Activated naive CD8-positive, alpha-beta T cell treated with anti-CD3 and anti-CD28 coated beads, Interleukin-2, amount 50 U/mL, for 16 hours (primary cell): ENCODE measurements around the gene ZNF831.

ENCODE experiments used
- DNase-seq: peaks from one replicate; pipeline ENCODE4 v3.0.0-alpha.2; 2020; ENCODE audit warnings: low read depth, low spot score

Gene ZNF831

GRCh38 chr20:59247731-59248684 is 84.4 kb downstream of the ZNF831 start:
- no peak for DNase-seq

- DNase-seq: no peak
These were observed 86.7 kb downstream of the ZNF831 start for GRCh38 chr20:59250293-59250692.

GRCh38 chr20:59253325-59253724 is 89.7 kb downstream of the ZNF831 start:
- DNase-seq: no peak

GRCh38 chr20:59253779-59254319 is 90.2 kb downstream of the ZNF831 start:
- no peak for DNase-seq

GRCh38 chr20:59255256-59255655 is 91.6 kb downstream of the ZNF831 start:
- DNase-seq: no peak

GRCh38 chr20:59258221-59258621 is 94.6 kb downstream of the ZNF831 start:
- DNase-seq: no peak

GRCh38 chr20:59259946-59260345 is 96.3 kb downstream of the ZNF831 start:
- DNase-seq: no peak

GRCh38 chr20:59265298-59265697 is 101.7 kb downstream of the ZNF831 start:
- no peak for DNase-seq

- DNase-seq: no peak
These were observed 105.2 kb downstream of the ZNF831 start for GRCh38 chr20:59268870-59269269.

GRCh38 chr20:59269411-59270025 is 105.9 kb downstream of the ZNF831 start:
- DNase-seq: no peak

- no peak for DNase-seq
These were observed 106.8 kb downstream of the ZNF831 start for GRCh38 chr20:59270380-59270779.

GRCh38 chr20:59273739-59274357 is 110.2 kb downstream of the ZNF831 start:
- DNase-seq: no peak

GRCh38 chr20:59276938-59277337 is 113.3 kb downstream of the ZNF831 start:
- no peak for DNase-seq

- no peak for DNase-seq
These were observed 120.8 kb downstream of the ZNF831 start for GRCh38 chr20:59284470-59284869.

GRCh38 chr20:59289994-59290393 is 126.4 kb downstream of the ZNF831 start:
- no peak for DNase-seq

GRCh38 chr20:59291740-59292383 is 128.2 kb downstream of the ZNF831 start:
- DNase-seq: no peak

GRCh38 chr20:59295531-59295930 is 131.9 kb downstream of the ZNF831 start:
- DNase-seq: no peak

- DNase-seq: no peak
These were observed 134.1 kb downstream of the ZNF831 start for GRCh38 chr20:59297686-59298085.

- no peak for DNase-seq
These were observed 136.3 kb downstream of the ZNF831 start for GRCh38 chr20:59299945-59300332.

- DNase-seq: no peak
These were observed 136.9 kb downstream of the ZNF831 start, which contains the start of gene EDN3 for GRCh38 chr20:59300333-59301081. Gene EDN3 (plus strand): TSS chr20:59300611. CDS start chr20:59300813, 202 bp downstream.
